ENCODE data around the gene LEFTY2.
"Not testable (repeated sequence)": the region's sequence is repeated elsewhere in the genome, so short reads cannot be mapped to it uniquely, and the experiment has no call there.

LEFTY2 gene

GRCh38 chr1:225941187-225941941 is at the start of gene LEFTY2:
Gene LEFTY2 (minus strand): TSS chr1:225941220. CDS start chr1:225941140, 80 bp downstream.
- DNase-seq (ENCODE audit: low read depth): no peak

DNA sequence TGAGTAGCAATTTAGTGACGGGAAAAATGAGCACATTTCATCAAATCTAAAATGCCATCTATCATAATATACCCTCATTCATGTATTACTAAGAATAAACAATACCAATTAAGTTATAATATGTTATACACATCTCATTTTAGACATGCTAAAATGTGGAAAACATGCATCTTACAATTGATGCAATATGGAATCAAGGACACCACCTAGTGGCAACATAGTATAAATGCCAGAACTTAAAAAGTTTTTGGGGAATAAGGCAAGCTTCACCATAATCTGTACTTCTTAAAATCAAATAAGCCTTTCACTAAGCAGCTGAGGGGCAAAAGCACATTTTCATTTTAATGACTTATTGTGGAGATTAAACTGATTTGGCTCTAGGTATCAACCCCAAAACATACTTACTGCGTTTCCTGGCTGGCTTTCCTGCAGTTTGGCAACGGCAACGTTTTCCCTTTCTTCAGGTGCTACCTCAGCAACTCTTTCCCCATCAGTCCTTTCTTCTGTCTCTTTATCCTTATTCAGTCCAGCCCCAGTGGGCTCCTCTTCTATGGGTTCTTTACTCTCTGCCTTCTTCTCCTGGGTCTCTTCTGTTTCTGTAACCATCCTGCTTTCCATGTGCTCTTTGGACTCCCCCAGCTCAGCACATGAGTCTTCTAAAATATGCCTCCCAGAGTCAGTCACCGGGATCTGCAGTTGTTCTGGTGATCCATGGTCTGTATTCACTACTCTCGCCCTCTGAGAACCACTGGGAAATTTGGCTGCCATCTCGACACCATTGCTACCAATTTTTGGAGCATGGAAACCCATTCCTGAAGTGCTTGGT is 46.7 kb upstream of the LEFTY2 start:
- DNase-seq (ENCODE audit: low read depth): no peak

- DNase-seq (ENCODE audit: low read depth): no peak
Observed at GRCh38 chr1:225981714-225982113, 40.7 kb upstream of the LEFTY2 start.

- DNase-seq (ENCODE audit: low read depth): no peak
Observed at GRCh38 chr1:225980005-225980836, 39.2 kb upstream of the LEFTY2 start.

- DNase-seq (ENCODE audit: low read depth): no peak
Observed at GRCh38 chr1:225979421-225979820, 38.4 kb upstream of the LEFTY2 start.

- DNase-seq (ENCODE audit: low read depth): no peak
Observed at GRCh38 chr1:225977937-225978748, 37.1 kb upstream of the LEFTY2 start.

DNA sequence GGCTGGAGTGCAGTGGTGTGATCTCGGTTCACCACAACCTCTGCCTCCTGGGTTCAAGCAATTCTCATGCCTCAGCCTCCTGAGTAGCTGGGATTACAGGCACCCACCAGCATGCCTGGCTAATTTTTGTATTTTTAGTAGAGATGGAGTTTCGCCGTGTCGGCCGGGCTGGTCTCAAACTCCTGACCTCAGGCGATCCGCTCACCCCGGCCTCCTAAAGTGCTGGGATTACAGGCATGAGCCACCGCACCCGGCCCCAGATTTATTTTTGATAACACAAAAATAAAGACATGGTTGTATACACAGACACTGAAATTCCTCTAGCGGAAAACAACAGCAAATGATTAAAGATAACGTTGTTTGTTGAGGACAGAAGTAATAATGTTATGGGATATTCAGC is 34.1 kb upstream of the LEFTY2 start:
- DNase-seq (ENCODE audit: low read depth): not testable (repeated sequence)

DNA sequence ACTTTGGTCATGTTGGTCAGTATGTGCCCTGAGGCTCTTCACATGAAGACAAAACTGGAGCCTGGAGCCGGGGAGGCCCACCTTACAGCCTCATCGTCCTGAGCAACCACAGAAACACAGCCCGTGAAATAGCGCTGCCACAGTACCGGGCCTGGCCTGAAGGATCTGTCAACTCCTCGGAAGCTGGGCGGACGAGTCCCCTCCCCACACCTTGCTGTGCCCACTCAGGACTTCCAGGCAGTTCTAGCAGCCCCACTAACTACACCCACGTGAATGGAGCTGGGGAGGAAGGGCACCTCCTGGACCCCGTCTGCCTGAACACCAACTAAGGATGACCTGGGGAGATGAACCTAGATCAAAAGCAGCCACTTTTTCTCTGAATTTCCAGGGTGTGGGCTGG is 33.4 kb upstream of the LEFTY2 start:
- no peak for DNase-seq (ENCODE audit: low read depth)

DNA sequence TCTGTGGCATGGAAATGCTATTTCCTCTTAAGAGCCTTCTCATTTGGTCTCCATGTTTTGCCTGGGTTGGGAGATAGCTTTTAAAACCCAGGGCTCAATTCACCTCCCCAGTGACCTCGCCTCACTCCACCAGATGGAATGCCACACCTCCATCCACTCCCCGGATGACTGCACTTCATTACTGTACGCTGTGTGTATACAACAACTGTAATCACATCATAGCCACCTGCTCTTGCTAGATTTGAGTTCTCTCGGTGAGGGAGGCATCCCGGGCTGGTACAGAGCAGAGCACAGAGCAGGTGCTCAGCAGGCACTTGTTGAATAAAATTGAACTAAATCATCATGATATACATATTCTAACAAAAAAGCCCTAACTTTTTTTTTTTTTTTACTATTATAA is 32.1 kb upstream of the LEFTY2 start:
- no peak for DNase-seq (ENCODE audit: low read depth)

DNA sequence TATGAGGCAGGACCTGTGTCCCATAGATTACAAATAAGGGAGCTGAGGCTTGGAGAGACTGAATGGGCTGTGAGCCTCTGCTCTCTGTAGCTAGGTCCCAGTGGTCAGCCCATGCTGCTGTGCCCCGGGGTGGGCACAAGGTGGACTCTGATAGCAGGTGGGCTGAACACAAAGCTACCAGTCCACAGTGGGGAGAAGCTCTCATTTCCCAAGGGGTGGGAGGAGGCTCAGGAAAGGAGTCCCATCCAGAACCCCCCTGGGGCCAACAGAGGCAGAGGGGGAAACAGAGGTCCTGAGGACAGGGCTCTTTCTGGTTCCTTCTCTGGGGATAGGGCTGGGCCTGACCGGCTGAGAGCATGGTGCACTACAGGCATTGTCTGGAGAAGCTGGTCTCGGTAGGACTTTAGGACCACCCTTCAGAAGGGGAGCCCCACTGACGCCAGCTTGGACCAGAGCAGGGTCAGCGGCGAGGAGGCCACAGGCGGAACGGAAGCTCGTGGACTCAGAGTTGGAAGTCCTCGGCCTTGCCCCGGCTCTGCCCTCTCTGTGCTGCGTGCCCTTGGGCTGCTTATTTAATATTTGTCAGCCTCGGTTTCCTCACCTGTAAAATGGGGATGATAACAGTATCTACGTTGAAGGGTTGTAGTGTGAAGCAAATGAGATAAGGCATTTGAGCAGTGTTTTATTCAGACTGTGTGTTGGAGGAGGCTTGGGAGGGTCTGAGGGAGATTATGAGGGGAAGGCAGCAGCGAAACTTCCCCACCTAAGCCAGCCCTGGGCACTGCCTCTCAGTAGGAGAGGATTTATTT is 31.5 kb upstream of the LEFTY2 start:
- DNase-seq (ENCODE audit: low read depth): no peak

GRCh38 chr1:225970592-225971157 is 29.7 kb upstream of the LEFTY2 start:
- not testable (repeated sequence) for DNase-seq (ENCODE audit: low read depth)

DNA sequence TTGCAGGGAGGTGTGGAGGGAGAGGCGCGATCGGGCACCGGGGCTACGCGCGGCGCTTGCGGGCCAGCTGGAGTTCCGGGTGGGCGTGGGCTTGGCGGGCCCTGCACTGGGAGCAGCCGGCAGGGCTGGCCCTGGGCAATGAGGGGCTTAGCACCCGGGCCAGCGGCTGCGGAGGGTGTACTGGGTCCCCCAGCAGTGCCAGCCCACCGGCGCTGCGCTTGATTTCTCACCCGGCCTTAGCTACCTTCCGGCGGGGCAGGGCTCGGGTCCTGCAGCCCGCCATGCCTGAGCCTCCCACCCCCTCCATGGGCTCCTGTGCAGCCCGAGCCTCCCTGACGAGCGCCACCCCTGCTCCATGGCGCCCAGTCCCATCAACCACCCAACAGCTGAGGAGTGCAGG is 28.7 kb upstream of the LEFTY2 start:
- not testable (repeated sequence) for DNase-seq (ENCODE audit: low read depth)

DNA sequence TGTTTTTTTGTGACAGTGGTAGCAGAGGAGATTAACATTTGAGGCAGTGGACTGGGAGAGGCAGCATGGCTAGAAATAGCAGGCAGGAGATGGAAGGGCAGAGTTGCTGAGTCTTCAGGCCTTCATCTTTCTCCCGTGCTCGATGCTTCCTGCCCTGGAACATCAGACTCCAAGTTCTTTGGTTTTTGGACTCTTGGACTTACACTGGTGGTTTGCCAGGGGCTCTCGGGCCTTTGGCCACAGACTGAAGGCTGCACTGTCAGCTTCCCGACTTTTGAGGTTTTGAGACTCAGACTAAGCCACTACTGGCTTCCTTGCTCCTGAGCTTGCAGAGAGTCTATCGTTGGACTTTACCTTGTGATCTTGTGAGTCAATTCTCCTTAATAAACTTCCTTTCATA is 24.2 kb upstream of the LEFTY2 start:
- DNase-seq (ENCODE audit: low read depth): no peak

DNA sequence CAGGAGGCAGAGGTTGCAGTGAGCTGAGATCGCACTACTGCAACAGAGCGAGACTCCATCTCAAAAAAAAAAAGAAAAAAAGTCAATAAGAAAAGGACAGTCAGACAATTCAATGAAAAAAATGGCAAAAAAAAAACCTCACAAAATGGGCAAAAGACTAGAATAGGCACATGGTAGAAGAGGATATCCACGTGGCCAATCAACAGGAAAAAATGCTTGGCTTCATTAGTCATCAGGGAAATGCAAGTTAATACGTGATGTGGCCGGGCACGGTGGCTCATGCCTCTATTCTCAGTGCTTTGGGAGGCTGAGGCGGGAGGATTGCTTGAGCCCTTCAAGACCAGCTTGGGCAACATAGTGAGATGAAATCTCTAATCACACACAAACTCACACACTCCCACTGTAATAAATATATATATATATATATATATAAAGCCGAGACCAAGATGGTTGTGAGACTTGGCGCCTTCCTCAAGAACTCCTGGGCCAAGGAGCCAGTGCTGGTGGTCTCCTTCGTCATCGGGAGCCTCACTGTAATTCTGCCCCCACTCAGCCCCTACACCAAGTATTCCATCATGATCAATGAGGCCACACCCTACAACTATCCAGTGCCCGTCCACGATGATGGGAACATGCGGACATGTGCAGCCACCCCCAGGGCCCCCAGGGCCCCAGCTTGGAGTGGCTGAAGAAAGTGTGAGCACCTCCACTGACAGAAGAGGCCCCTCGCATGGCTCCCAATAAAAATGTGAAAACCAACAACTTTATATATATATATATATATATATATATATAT is 22.9 kb upstream of the LEFTY2 start:
- no peak for DNase-seq (ENCODE audit: low read depth)

DNA sequence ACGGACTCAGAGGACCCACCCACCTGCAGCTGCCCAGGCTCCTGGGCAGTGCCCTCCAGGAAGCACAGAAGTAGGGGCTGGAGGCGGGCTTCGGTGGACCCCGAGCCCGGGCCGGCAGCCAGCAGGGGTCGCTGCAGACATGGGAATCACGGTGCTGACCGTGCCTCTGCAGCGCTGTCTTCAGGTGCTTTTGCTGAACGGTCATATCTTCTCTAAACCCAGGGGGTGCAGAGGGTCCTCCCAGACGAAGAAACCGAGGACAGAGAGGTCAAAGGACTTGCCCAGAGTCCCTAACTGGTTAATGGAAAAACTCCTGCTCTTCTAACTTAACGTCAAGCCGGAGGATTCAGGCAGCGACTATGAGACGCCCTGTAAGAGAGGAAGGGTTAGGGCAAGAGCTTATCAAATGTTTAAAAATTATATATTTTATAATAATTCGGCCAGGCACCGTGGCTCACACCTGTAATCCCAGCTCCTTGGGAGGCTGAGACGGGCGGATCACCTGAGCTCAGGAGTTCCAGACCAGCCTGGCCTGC is 21.5 kb upstream of the LEFTY2 start:
- DNase-seq (ENCODE audit: low read depth): peak; percentile 36

DNA sequence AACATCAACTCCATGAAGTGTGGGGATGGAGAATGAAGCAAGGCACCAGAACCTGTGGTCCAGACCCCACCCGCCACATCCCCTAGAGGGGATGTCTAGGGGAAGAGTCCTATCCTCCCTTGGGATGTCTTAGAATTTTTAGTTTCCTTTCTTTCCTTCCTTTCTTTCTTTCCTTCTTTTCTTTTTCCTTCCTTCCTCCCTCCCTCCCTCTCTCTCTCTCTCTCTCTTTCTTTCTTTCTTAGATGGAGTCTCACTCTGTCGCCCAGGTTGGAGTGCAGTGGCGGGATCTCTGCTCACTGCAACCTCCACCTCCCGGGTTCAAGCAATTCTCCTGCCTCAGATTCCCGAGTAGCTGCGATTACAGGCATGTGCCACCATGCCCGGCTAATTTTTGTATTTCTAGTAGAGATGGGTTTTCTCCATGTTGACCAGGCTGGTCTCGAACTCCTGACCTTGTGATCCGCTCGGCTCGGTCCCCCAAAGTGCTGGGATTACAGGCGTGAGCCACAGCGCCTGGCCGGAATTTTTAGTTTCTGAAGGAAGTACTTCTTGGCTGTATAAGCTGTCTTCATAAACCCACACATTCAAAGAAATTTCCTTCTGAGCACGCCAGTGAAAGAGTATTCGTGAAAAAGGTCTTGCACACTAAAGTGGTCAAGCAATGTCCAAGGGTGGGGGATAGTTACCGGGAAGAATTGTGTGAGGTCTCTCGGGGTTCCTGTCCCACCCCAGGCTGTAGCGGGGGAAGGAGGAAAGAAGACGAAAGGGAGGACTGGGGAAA is 20.8 kb upstream of the LEFTY2 start:
- no peak for DNase-seq (ENCODE audit: low read depth)

GRCh38 chr1:225958041-225958440 is 17.0 kb upstream of the LEFTY2 start:
- DNase-seq (ENCODE audit: low read depth): no peak

DNA sequence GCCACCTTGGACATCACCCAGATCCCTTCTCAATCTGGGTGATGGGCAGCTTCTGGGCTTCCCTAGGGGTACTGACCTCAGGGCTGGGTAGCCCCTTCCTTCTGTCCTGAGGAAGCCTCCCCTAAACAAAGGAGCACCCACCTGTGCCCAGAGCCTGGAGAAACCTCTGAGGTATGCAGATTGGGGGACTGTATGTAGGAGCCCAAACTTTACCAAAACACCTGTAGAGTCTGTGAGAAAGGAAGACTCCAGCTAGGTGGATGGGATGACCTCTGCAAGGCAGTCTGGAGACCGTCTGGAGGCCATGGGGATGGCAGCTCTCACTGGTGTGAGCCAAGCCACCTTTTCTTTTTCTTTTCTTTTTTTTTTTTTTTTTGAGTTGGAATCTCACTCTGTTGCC is 13.7 kb upstream of the LEFTY2 start:
- no peak for DNase-seq (ENCODE audit: low read depth)

All from activated gamma-delta T cell treated with anti-CD3 and anti-CD28 coated beads, Interleukin-2, amount 50 U/mL, for 16 hours (primary cell).